HG03280 (cell line): ENCODE measurements around the gene TRIM13.
A peak's percentile ranks its signal among the peaks of the same experiment; 100 is the strongest.
"Not testable (repeated sequence)": the region's sequence is repeated elsewhere in the genome, so short reads cannot be mapped to it uniquely, and the experiment has no call there.

ENCODE experiments used
- ATAC-seq: cut with Tn5 transposase; IDR thresholded peaks from one replicate; pipeline ENCODE4 v1.9.1; 2021; ENCODE audit warnings: mild to moderate bottlenecking, moderate library complexity; ENCODE audit not compliant: unreplicated experiment

TRIM13 gene

DNA sequence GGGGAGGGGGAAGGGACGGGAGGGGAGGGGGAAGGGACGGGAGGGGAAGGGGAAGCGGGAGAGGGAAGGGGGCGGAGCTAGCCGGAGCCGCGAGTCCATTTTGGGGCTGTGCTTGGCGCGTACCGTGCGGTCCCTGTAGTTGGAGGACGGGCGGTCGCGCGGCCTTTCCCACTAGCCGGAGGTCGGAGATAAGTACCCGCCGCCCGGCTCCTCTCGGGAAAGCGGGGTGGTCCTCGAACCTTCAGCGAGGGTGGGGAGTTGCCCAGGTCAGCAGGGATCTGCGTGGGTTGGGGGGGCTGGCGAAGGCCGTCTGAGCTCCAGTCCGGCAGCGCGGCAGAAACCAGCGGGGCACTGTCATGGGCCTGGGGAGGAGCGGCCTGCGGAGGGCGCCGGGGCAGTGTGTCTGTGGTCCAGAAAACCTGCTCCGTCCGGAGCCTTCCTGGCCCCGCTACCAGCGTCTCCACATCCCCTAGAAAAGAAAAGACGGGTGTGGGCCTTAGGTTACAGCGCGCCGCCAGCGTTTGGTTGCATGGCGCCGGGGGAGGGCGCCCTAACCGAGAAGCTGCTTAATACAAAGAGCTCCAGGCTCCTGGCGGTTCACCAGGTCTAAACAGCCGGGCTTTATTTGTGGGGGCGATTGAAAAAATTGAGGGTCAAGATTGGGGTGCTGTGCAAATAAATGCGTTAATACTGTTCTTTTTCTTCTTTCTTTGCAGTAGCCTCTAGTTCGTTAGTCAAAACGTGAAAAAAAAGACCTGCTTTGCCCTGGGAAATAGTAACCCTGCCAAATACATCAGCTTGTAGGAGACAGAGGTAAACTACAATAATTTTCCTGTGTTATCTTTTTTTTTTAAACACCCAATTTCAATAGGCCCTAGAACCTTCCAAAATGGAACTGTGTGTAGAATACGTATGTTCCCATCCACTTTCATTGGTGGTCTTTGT lies at the start of gene TRIM13:
TSS of gene TRIM13 (plus strand) at position 92 of the 945 bp plus-strand sequence. CDS start 14,899 bp downstream, outside the sequence.
- ATAC-seq: peak; percentile 70

DNA sequence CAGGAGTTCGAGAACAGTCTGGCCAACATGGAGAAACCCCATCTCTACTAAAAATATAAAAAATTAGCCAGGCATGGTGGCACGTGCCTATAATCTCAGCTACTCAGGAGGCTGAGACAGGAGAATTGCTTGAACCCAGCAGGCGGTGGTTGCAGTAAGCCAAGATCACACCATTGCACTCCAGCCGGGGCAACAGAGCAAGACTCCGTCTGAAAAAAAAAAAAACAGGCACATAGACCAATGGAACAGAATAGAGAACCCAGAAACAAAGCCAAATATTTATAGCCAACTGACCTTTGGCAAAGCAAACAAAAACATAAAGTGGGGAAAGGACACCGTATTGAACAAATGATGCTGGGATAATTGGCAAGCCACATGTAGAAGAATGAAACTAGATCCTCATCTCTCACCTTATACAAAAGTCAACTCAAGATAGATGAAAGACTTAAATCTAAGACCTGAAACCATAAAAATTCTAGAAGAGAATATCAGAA lies 48.0 kb upstream of the TRIM13 start:
- not testable (repeated sequence) for ATAC-seq

DNA sequence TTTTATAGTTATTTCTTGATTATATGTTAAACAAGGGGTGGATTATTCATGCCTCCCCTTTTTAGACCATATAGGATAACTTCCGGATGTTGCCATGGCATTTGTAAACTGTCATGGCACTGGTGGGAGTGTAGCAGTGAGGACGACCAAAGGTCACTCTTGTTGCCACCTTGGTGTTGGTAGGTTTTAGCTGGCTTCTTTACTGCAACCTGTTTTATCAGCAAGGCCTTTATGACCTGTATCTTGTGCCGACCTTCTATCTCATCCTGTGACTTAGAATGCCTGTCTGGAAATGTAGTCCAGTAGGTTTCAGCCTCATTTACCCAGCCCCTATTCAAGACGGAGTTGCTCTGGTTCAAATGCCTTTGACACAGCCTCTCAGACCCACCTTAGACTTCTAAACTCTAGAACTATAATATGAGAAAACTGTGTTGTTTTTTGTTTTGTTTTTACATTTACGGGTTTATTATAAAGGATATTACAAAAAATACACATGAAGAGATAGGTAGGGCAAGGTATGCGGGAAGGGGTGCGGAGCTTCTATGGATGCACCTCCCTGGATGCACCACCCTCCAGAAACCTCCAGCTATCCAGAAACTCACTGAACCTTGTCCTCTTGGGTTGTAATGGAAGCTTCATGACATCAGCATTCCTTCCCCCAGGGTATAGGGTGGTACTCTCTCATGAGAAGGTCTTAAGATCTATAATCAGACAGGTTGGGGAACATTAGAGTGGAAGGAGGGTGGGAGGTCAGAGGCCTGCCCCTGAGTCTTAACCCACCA lies 44.9 kb upstream of the TRIM13 start:
- no peak for ATAC-seq

DNA sequence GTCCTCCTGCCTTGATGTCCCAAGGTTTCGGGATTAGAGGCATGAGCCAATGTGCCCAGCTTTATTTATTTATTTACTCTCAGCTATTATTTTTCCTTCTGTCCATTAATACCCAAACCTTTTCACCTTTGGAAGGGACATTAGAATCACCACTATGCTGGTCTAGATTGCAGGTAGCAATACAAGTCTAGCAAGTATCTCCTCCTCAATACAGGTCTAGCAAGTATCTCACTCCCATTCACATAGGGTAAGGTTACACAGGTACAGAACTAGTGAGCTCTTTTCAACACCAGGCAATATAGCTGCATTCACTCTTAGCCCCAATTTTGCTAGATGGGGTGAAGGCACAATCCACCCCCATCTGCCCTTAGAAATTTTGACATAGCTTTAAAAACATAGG lies 43.3 kb upstream of the TRIM13 start:
- no peak for ATAC-seq

DNA sequence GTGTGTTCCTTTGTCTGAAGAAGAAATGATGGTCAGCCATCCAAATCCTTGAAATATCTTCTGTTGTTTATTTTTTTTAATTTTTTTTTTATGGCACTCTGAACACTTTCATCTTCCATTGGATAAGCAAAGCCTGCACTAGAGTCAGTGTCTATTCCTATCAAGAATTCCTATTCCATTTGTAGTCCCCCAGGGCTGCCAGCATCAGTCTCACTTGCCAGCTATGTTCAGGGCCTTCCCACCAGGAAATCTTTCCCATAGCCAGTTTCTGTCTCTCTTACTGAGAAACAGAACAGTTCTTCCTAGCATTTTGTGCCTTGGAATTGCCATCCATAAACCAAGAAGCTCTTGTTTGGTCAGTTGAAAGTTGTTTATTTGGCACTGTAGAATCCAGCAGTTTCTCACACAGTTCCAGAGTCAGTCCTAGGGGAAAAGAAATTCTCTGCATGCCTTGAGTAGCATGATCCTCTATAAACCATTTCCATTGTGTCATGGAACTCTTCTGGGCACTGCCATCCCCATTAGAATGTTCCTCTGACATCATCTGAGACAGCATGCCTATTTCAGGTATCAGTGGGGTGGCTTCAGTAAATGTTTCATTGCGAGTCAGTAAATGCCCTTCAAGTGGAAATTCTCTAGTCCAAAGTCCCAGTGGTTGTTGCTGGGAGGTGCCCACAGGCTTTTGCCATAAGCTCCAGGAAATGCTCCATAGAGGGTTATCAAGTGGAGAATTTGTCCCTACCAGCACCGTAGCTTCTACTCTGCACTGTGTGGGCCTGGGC lies 42.0 kb upstream of the TRIM13 start:
- ATAC-seq: no peak

DNA sequence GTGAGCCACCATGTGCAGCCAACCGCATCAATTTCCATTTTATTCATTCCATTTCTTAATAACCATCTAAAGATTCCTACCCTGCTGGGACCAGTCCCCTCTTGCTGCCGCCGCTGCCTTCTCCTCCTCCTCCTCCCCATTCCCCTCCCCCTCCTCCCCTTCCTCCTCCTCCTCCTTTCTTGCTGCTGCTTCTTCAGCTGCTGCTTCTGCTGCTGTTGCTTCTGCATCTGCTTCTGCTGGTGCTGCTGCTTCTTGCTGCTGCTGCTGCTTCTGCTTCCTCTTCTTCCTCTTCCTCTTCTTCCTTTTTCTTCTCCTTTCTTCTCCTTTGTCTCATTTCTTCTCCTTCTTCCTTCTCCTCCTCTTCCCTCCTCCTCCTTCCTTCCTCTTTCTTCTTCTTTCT lies 40.7 kb upstream of the TRIM13 start:
- no peak for ATAC-seq

DNA sequence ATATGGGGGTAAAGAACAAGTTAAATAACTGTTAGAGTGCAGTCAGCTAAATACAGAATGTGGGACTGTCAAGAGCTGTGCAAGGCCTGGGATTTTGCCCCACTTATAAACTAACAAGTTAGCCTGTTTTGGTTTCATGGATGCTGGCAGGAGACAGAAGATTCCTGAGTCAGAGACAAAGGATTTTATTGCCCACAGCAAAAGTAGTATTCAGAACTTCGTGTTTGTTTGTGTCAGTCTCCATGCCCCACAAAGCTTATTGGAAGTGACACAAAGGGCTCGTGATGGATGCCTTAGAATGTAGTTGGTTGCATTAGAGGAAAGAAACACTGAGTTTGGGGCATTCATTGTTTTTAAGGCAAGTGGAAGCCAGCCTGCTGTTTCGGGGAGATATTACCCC lies 38.5 kb upstream of the TRIM13 start:
- ATAC-seq: no peak

DNA sequence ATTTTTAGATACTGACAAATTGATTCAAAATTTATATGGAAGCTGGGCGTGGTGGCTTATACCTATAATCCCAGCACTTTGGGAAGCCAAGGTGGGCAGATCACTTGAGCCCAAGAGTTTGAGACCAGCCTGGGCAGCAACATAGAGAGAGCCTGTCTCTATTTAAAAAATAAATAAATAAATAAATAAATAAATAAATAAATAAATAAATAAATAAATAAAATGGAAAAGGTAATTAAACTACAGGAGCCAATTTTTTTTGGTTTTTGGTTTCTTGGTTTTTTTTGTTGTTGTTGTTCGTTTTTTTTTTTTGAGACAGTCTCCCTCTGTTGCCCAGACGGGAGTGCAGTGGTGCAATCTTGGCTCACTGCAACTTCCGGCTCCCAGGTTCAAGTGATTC lies 29.4 kb upstream of the TRIM13 start:
- no peak for ATAC-seq

- ATAC-seq: no peak
These were observed 24.1 kb upstream of the TRIM13 start for GRCh38 chr13:49972709-49973108.

DNA sequence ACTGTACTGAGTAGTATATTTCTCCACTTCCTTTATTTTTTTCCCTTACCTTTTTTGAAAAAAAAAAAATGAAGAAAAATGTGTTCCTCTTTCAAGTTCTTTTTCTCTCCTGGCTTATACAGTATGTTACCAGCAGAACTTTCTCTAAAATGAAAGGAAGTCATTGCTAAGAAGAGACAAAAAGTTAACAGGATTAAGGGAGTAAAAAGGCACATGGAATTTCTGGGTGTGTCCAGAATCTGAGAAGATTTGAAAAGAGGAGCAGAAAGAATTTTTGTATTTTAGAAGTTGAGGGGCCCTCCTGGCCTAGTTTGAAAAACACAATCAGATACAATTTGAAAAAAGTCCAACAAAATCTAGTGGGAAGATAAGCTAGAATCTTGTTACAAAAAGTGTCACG lies 21.0 kb upstream of the TRIM13 start:
- ATAC-seq: no peak

DNA sequence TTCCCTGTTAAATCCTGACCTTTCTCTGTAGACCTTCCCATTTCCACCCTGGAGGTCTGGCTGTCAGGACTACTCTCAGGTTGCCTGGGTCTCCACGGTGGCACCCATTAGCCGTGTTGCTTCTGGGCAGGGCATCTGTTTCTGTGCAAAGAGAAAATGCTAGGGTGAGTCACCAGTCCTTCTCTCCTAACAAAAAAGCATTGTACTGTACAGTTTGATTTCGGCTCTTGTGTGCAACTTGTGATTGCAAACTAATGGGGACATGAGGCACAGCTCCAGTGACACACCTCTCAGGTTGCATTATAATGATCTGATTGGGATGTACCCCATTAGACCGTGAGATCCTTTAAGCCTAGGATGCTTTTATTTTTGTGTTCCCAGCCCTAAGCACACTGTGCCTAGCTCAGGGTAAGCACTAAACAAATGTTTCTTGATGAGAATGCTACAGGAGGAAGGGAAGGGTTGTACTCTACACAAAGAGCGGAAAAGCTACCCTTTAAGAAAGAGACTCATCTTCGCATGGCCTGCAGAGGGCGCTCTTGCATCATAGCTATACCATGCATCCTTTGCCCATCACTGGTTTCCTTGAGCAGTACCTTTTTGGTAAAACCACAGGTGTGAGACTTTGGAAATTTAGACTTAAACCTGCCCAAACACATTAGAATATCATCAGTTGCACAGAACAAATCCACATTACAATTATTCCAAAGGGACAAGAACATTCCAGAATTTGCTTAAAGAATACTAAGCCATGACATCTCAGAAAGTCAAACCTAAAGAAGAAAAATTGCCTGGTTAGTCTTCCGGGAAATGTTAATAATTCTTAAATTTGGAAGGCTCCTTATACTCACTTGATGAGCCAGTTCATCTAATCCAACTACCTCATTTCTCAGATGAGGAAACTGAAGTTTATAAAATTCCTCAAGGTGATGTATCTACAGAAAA lies 20.3 kb upstream of the TRIM13 start:
- peak; percentile 75 for ATAC-seq

DNA sequence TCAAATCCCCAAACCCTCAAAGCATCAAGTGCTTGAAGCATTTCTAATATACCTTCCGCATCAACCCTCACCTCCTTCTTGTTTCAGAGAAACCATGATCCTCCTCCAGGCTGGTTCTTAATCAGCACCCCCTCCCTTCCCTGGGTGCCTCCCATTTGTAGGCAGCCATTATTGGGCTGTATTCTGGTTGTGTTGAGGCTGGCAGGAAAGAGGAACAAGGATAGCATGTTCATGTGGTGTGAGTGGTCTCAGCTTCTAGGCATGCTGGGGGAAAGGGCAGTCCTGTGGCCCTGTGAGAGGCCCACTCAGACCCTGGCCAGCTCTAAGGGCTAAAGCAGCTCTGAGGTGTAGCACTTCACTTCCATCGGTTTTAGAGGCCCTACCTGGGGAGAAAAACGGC lies 18.9 kb upstream of the TRIM13 start:
- ATAC-seq: no peak

GRCh38 chr13:49980266-49980665 lies 16.6 kb upstream of the TRIM13 start:
- no peak for ATAC-seq

DNA sequence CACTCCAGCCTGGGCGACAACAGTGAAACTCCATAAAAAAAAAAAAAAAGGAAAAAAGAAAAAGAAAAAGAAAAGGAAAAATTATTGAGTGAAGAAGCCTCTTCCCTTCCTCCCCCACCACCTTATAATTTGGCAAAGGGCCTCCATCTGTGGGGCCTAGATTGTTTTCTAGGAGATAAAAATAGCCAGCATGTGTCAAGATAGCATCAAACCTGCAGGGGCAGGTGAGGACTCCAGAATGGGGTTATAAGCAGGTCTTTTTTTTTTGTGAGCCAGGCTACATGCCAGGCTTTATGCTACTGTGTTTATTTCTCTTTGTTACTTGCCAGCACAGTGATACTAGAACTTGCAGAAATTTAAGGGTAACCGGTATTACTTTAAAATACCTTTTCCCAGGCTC lies 11.7 kb upstream of the TRIM13 start:
- no peak for ATAC-seq

DNA sequence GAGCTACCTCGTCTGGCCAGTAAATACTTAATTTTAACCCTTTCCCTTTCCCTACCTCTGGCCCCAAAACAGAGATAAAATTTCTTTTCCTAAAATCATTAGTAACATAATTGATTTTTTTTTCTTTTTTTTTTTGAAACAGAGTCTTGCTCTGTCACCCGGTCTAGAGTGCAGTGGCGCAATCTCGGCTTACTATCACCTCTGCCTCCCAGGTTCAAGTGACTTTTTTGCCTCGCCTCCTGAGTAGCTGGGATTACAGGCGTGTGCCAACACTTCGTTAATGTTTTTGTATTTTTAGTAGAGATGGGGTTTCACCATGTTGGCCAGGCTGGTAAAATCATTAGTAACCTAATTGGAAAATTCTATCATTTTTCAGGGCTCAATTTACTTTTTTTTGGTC lies 10.4 kb upstream of the TRIM13 start:
- ATAC-seq: no peak

DNA sequence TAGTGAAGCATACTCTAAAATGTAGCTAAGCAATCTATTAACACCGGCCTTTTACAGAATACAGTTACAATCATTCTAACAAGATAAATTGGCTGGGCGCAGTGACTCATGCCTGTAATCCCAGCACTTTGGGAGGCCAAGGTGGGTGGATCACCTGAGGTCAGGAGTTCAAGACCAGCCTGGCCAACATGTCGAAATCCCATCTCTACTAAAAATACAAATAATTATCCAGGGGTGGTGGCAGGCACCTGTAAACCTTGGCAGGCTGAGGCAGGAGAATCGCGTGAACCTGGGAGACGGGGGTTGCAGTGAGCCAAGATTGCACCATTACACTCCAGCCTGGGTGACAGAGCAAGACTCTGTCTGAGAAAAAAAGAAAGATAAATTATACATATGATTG lies 6.2 kb upstream of the TRIM13 start:
- ATAC-seq: not testable (repeated sequence)

GRCh38 chr13:49993111-49993510 lies 3.7 kb upstream of the TRIM13 start:
- ATAC-seq: no peak

DNA sequence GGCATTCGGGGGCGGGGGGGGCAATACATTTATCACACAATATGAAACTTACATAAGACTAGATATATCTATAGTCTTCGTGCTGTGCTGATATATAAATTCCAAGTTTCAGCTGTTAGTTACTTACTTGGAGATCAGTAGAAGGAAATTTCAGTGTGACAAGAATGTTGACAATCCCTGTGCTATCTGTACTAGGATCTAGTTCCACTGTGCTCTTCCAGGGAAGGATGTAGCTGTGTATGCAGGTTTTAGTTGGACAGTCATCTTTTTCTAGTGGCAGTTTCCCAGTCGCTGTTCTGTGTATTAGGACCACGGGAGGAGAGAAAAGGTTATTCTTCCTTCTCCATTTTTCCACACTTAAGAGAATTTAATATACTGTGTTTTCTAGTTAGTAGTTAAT lies 3.2 kb upstream of the TRIM13 start:
- no peak for ATAC-seq

- no peak for ATAC-seq
These were observed 1.2 kb upstream of the TRIM13 start for GRCh38 chr13:49995625-49996101.
